SK-N-SH treated with all-trans-retinoic acid at 6 μM for 48 hours (cell line): ENCODE measurements around the gene CTTN.

Experiments
- ATAC-seq: fragments of 200-7000 bp; cut with Tn5 transposase; 3 replicates; pipeline ENCODE4 v1.9.1; 2020; ENCODE audit warnings: mild to moderate bottlenecking, moderate library complexity
- ARNTL ChIP-seq: fragments of 450-650 bp; formaldehyde crosslinking; IDR thresholded peaks from 2 replicates; pipeline ENCODE4 v1.5.0; 2020; ENCODE audit warnings: low read depth, mild to moderate bottlenecking, moderate library complexity, borderline replicate concordance
- BACH2 ChIP-seq: fragments of 250-450 bp; sonication (Bioruptor Pico); IDR thresholded peaks from 2 replicates; pipeline ENCODE4 v1.9.0; 2021; ENCODE audit warnings: mild to moderate bottlenecking, borderline replicate concordance
- CREB5 ChIP-seq: fragments of 250-450 bp; sonication (Bioruptor Pico); IDR thresholded peaks from 2 replicates; pipeline ENCODE4 v1.5.1; 2020; ENCODE audit warnings: low read depth, mild to moderate bottlenecking, moderate library complexity
- CSDC2 ChIP-seq: fragments of 250-450 bp; sonication (Bioruptor Pico); IDR thresholded peaks from 2 replicates; pipeline ENCODE4 v1.5.0; 2020; ENCODE audit warnings: mild to moderate bottlenecking, moderate library complexity
- CSRNP3 ChIP-seq: fragments of 250-450 bp; sonication (Bioruptor Pico); IDR thresholded peaks from 2 replicates; pipeline ENCODE4 v1.5.1; 2021; ENCODE audit warnings: mild to moderate bottlenecking, moderate library complexity
- GLIS3 ChIP-seq: fragments of 250-450 bp; sonication (Bioruptor Pico); IDR thresholded peaks from 2 replicates; pipeline ENCODE4 v1.5.0; 2020; ENCODE audit warnings: mild to moderate bottlenecking, moderate library complexity
- ISL1 ChIP-seq: fragments of 250-450 bp; sonication (Bioruptor Pico); IDR thresholded peaks from 2 replicates; pipeline ENCODE4 v2.1.2; 2022; ENCODE audit warnings: mild to moderate bottlenecking, moderate library complexity
- PATZ1 ChIP-seq: fragments of 250-450 bp; sonication (Bioruptor Pico); IDR thresholded peaks from 2 replicates; pipeline ENCODE4 v1.8.0; 2020; ENCODE audit warnings: mild to moderate bottlenecking, moderate library complexity, borderline replicate concordance
- PPARA ChIP-seq: fragments of 250-450 bp; sonication (Bioruptor Pico); IDR thresholded peaks from 2 replicates; pipeline ENCODE4 v1.5.0; 2020; ENCODE audit warnings: mild to moderate bottlenecking, borderline replicate concordance
- RARB ChIP-seq: fragments of 250-450 bp; sonication (Bioruptor Pico); IDR thresholded peaks from 2 replicates; pipeline ENCODE4 v1.8.0; 2021; ENCODE audit warnings: mild to moderate bottlenecking, moderate library complexity
- SNAI2 ChIP-seq: fragments of 250-450 bp; sonication (Bioruptor Pico); IDR thresholded peaks from 2 replicates; pipeline ENCODE4 v1.5.0; 2020; ENCODE audit warnings: mild to moderate bottlenecking, moderate library complexity
- TCF4 ChIP-seq: fragments of 250-450 bp; sonication (Bioruptor Pico); IDR thresholded peaks from 2 replicates; pipeline ENCODE4 v1.8.0; 2021; ENCODE audit warnings: mild to moderate bottlenecking, moderate library complexity, borderline replicate concordance
- TOX ChIP-seq: fragments of 250-450 bp; sonication (Bioruptor Pico); IDR thresholded peaks from 2 replicates; pipeline ENCODE4 v1.8.0; 2021; ENCODE audit warnings: mild to moderate bottlenecking, moderate library complexity, borderline replicate concordance
- ZC3H10 ChIP-seq: fragments of 250-450 bp; sonication (Bioruptor Pico); IDR thresholded peaks from 2 replicates; pipeline ENCODE4 v1.5.1; 2021; ENCODE audit warnings: mild to moderate bottlenecking, moderate library complexity
- ZFP3 ChIP-seq: fragments of 250-450 bp; sonication (Bioruptor Pico); IDR thresholded peaks from 2 replicates; pipeline ENCODE4 v1.5.0; 2020; ENCODE audit warnings: mild to moderate bottlenecking, moderate library complexity
- ZFP30 ChIP-seq: fragments of 450-650 bp; formaldehyde crosslinking; IDR thresholded peaks from 2 replicates; pipeline ENCODE4 v1.5.0; 2022; ENCODE audit warnings: mild to moderate bottlenecking, moderate library complexity
- ZNF70 ChIP-seq: fragments of 450-650 bp; formaldehyde crosslinking; IDR thresholded peaks from 2 replicates; pipeline ENCODE4 v1.5.0; 2020; ENCODE audit warnings: mild to moderate bottlenecking, moderate library complexity
- ZNF8 ChIP-seq: fragments of 450-650 bp; formaldehyde crosslinking; IDR thresholded peaks from 2 replicates; pipeline ENCODE4 v1.5.0; 2020; ENCODE audit warnings: mild to moderate bottlenecking, moderate library complexity
- TF ChIP-seq, protein P1 (sequence below): fragments of 250-450 bp; sonication (Bioruptor Pico); IDR thresholded peaks from 2 replicates; pipeline ENCODE4 v1.8.0; 2021; ENCODE audit warnings: low read depth, mild to moderate bottlenecking, moderate library complexity, borderline replicate concordance
- TF ChIP-seq, protein P2 (sequence below): fragments of 250-450 bp; sonication (Bioruptor Pico); IDR thresholded peaks from 2 replicates; pipeline ENCODE4 v1.5.0; 2020; ENCODE audit warnings: mild to moderate bottlenecking, moderate library complexity

The CTTN gene

DNA sequence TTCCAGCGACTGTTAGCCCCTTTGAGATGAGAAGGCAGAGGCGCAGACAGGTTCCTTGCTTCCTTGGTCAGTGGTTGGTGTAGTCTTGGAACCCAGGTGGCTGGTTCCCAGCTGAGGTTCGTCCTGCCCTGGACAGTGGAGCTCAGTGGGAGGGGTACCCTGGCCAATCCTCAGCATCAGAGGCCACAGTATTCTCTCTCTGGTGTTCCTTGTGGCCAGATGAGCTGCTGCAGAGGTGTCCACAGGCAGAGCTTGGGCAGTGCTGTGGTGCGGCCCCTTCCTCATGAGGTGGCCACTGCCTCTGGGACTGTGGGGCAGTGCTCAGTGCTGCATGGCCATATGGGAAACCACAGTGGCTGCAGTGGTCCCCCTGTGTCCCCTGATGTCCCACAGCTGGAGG, 61.8 kb downstream of the CTTN start:
- TF ChIP-seq, protein P1, sequence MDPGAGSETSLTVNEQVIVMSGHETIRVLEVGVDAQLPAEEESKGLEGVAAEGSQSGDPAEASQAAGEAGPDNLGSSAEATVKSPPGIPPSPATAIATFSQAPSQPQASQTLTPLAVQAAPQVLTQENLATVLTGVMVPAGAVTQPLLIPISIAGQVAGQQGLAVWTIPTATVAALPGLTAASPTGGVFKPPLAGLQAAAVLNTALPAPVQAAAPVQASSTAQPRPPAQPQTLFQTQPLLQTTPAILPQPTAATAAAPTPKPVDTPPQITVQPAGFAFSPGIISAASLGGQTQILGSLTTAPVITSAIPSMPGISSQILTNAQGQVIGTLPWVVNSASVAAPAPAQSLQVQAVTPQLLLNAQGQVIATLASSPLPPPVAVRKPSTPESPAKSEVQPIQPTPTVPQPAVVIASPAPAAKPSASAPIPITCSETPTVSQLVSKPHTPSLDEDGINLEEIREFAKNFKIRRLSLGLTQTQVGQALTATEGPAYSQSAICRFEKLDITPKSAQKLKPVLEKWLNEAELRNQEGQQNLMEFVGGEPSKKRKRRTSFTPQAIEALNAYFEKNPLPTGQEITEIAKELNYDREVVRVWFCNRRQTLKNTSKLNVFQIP (CRISPR knock-in tag), result no peak
- TF ChIP-seq ZC3H10 (CRISPR knock-in tag) (no peak), CSDC2 (CRISPR knock-in tag) (no peak), ZFP30 (CRISPR knock-in tag) (no peak), CSRNP3 (no peak), ARNTL (CRISPR knock-in tag) (no peak), BACH2 (CRISPR knock-in tag) (no peak), ISL1 (CRISPR knock-in tag) (no peak), PATZ1 (no peak), TCF4 (CRISPR knock-in tag) (no peak), ZNF8 (CRISPR knock-in tag) (no peak), PPARA (no peak), CREB5 (no peak), SNAI2 (no peak), TOX (CRISPR knock-in tag) (no peak), ZNF70 (no peak)
- ATAC-seq, result no peak

- TF ChIP-seq, protein P2, sequence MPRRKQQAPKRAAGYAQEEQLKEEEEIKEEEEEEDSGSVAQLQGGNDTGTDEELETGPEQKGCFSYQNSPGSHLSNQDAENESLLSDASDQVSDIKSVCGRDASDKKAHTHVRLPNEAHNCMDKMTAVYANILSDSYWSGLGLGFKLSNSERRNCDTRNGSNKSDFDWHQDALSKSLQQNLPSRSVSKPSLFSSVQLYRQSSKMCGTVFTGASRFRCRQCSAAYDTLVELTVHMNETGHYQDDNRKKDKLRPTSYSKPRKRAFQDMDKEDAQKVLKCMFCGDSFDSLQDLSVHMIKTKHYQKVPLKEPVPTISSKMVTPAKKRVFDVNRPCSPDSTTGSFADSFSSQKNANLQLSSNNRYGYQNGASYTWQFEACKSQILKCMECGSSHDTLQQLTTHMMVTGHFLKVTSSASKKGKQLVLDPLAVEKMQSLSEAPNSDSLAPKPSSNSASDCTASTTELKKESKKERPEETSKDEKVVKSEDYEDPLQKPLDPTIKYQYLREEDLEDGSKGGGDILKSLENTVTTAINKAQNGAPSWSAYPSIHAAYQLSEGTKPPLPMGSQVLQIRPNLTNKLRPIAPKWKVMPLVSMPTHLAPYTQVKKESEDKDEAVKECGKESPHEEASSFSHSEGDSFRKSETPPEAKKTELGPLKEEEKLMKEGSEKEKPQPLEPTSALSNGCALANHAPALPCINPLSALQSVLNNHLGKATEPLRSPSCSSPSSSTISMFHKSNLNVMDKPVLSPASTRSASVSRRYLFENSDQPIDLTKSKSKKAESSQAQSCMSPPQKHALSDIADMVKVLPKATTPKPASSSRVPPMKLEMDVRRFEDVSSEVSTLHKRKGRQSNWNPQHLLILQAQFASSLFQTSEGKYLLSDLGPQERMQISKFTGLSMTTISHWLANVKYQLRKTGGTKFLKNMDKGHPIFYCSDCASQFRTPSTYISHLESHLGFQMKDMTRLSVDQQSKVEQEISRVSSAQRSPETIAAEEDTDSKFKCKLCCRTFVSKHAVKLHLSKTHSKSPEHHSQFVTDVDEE (CRISPR knock-in tag), result no peak
- TF ChIP-seq ZFP30 (CRISPR knock-in tag), result no peak
- no peak for TF ChIP-seq RARB (CRISPR knock-in tag)
- no peak for TF ChIP-seq CREB5
- TF ChIP-seq ISL1 (CRISPR knock-in tag), result no peak
- no peak for TF ChIP-seq PPARA
- no peak for TF ChIP-seq GLIS3
- no peak for TF ChIP-seq CSDC2 (CRISPR knock-in tag)
- TF ChIP-seq, all 23 proteins: peak for 0
Measured at GRCh38 chr11:70460964-70461363, 62.6 kb downstream of the CTTN start.

DNA sequence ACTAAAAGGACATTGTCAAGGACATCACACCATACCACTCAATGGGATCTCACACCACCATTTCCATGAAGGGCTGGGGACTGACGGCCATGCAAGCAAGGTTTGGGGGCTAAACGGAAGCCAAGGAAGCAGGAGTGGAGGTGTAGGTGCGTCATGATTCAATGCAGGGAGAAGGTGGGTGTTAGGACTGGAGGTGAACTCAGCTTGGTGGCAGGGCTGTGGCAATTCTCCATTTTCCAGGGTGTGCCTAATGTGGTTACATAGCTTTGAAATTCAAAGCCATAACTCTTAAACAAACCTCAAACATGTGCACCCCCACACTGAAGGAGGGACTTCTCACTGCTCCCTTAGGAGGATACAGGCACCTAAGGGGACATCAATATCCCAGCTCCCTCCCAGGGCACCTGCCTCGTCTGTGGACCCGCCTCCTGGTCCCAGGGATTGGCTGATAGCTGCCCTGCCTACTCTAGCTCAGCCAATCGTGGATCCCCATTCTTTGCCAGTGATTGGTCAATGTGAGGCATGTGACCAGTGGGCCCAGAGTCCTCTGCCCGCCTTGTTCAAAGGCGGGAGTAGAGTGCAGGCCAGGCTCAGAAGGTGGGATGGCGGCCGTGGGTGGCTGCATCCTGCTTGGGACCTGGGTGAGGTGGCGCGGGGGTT, 64.6 kb downstream of the CTTN start:
- ATAC-seq, result no peak
- no peak for TF ChIP-seq ZFP3 (CRISPR knock-in tag)
- TF ChIP-seq PPARA, result no peak
- no peak for TF ChIP-seq CSRNP3
- no peak for TF ChIP-seq ZNF70
- TF ChIP-seq ZC3H10 (CRISPR knock-in tag), result no peak
- TF ChIP-seq SNAI2, result no peak
- TF ChIP-seq GLIS3, result no peak
- no peak for TF ChIP-seq ISL1 (CRISPR knock-in tag)
- no peak for TF ChIP-seq ARNTL (CRISPR knock-in tag)
- TF ChIP-seq, protein P1 (CRISPR knock-in tag), result no peak
- no peak for TF ChIP-seq CREB5

More at GRCh38 chr11:70460964-70461363, 62.6 kb downstream of the CTTN start:
- no peak for ATAC-seq
